AG04450 (cell line): ENCODE data around the gene LHX2. TPM values are rescaled to one million over a fixed set of nuclear protein-coding genes. Genes with fewer than 3 reads are reported as not detected.

ENCODE experiments used
- CTCF ChIA-PET: fragments of 300-600, 350-600 bp; formaldehyde crosslinking; extraction: SDS; loops from one replicate; lab custom pipeline; 2022; ENCODE audit warnings: antibody characterized with exemption, inconsistent platforms; lab: Charles Lee
- POLR2A ChIA-PET: fragments of 350-600 bp; formaldehyde crosslinking; extraction: SDS; loops from one replicate; lab custom pipeline; 2021; ENCODE audit warnings: antibody characterized with exemption, inconsistent platforms; lab: Yijun Ruan, JAX
- DNase-seq: peaks from one replicate; pipeline ENCODE4 v3.0.0-alpha.2; 2011; ENCODE audit warnings: low read depth, low spot score
- H3K27ac ChIP-seq: one replicate; pipeline ENCODE4 v1.5.1; 2012; ENCODE audit warnings: low read depth, low read length, control low read depth
- H3K27me3 ChIP-seq: one replicate; pipeline ENCODE4 v1.6.0; 2012; ENCODE audit warnings: low read length; ENCODE audit not compliant: control insufficient read depth, insufficient read depth
- H3K4me3 ChIP-seq: 2 replicates; pipeline ENCODE4 v1.5.1; 2011; ENCODE audit warnings: mild to moderate bottlenecking, low read depth, low read length, control low read depth
- H3K9me3 ChIP-seq: 2 replicates; pipeline ENCODE4 v1.5.1; 2012; ENCODE audit warnings: low read length; ENCODE audit not compliant: control insufficient read depth, insufficient read depth
- polyA plus RNA-seq: library from polyadenylated mRNA; depleted of rRNA; stranded (reverse); fragments of >200 nt; gene quantifications from 2 replicates; pipeline ENCODE4 v1.2.3, GENCODE V29; 2011
- TF ChIP-seq, protein P1 (sequence below): IDR thresholded peaks from 2 replicates; pipeline ENCODE4 v1.5.1; 2011; ENCODE audit warnings: low read depth, low read length, control low read depth, inconsistent platforms

The LHX2 gene
- polyA plus RNA-seq, 1 experiment = not detected

- no peak for DNase-seq
- Histone ChIP-seq H3K9me3 (peaks cover 15% of the 10 kb centered on the region; the same call in 1 of the 2 replicates), H3K4me3 (no peak overlapping the region), H3K27me3 (peaks cover 96% of the 10 kb centered on the region), H3K27ac (no peak overlapping the region)
- ChIA-PET POLR2A (no interaction called here), CTCF (interaction anchor here (0.6 to 1.6 kb wide), 2 partner anchors 23 to 481 kb away, joined by 5 read pairs; no protein-coding TSS in a partner anchor)
- TF ChIP-seq, protein P1, sequence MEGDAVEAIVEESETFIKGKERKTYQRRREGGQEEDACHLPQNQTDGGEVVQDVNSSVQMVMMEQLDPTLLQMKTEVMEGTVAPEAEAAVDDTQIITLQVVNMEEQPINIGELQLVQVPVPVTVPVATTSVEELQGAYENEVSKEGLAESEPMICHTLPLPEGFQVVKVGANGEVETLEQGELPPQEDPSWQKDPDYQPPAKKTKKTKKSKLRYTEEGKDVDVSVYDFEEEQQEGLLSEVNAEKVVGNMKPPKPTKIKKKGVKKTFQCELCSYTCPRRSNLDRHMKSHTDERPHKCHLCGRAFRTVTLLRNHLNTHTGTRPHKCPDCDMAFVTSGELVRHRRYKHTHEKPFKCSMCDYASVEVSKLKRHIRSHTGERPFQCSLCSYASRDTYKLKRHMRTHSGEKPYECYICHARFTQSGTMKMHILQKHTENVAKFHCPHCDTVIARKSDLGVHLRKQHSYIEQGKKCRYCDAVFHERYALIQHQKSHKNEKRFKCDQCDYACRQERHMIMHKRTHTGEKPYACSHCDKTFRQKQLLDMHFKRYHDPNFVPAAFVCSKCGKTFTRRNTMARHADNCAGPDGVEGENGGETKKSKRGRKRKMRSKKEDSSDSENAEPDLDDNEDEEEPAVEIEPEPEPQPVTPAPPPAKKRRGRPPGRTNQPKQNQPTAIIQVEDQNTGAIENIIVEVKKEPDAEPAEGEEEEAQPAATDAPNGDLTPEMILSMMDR = no peak
Measured at GRCh38 chr9:124017051-124017928, 5.7 kb downstream of the LHX2 start.

- no peak overlapping the region for H3K4me3 ChIP-seq
- POLR2A ChIA-PET = no interaction called here
- peaks cover 11% of the 10 kb centered on the region; the same call in 1 of the 2 replicates for H3K9me3 ChIP-seq
- DNase-seq = no peak
- TF ChIP-seq, protein P1 = no peak
- CTCF ChIA-PET = interaction anchor here (0.6 to 1.6 kb wide), 2 partner anchors 23 to 482 kb away, joined by 5 read pairs; no protein-coding TSS in a partner anchor
- H3K27me3 ChIP-seq = peaks cover 96% of the 10 kb centered on the region
- H3K27ac ChIP-seq = no peak overlapping the region
Measured at GRCh38 chr9:124017929-124018729, 6.6 kb downstream of the LHX2 start.

DNA sequence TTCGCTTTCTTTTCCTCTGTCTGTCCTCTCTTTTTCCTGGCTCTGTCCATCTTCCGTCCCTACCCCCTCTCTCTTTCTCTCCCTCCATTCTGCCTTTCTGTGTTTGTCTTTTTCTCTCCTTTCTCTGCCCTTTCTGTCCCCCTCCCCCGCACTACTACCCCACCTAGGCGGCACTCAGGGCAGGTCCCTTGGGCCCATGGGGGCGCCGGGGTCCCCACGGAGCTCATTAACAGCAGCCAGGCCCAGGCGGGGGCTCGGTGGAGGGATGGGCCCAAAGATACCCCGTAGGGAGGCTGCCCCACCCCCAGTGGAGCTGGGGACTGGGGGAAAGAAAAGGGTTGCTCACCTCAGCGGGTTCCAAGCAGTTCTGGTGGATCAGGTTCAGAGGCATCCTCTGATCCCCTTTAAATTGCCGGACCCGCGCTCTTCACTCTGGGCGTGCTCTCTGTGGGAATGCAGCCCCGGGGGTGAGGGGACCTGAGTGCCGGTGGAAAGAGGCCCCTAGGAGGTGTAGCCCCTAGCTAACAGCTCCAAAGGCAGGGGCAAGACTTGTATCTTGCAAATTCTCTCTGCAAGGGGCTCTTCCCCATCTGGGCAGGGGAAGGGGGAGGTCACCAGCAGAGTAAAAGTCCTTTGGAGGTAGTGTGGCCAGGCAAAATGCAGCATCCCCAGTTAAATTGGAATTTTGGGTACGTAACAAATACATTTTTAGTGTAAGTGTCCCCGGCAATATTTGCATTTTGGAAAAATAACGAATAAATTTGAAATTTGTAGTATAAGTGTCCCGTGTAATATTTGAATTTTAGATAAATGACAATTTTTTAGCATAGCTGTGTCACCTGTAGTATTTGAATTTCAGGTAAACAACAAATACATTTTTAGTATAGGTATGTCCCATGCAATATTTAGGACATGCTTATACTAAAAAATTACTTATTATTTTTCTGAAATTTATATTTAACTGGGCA lies 7.4 kb downstream of the LHX2 start:
- DNase-seq = no peak
- ChIA-PET CTCF (interaction anchor here (0.5 to 1.6 kb wide), 3 partner anchors 22 to 518 kb away, joined by 4 to 7 read pairs (median 5); no protein-coding TSS in a partner anchor), POLR2A (no interaction called here)
- Histone ChIP-seq H3K27me3 (peaks cover 95% of the 10 kb centered on the region), H3K9me3 (peaks cover 10% of the 10 kb centered on the region; the same call in 1 of the 2 replicates), H3K4me3 (no peak overlapping the region), H3K27ac (no peak overlapping the region)
- TF ChIP-seq, protein P1 = no peak

- Histone ChIP-seq H3K9me3 (peaks cover 10% of the 10 kb centered on the region; the same call in 1 of the 2 replicates), H3K27me3 (peaks cover 90% of the 10 kb centered on the region), H3K4me3 (no peak overlapping the region), H3K27ac (no peak overlapping the region)
- POLR2A ChIA-PET = no interaction called here
- no peak for DNase-seq
- TF ChIP-seq, protein P1 = no peak
- CTCF ChIA-PET = interaction anchor here (1.0 kb wide), 1 partner anchor 21 kb away, joined by 4 read pairs; no protein-coding TSS in a partner anchor
Measured at GRCh38 chr9:124019771-124020519, 8.4 kb downstream of the LHX2 start.
